H1 (cell line): Measurements from ENCODE around the gene GNA12. TPM values are rescaled to one million over a fixed set of nuclear protein-coding genes. Genes with fewer than 3 reads are reported as not detected.

ENCODE experiments used
- CTCF ChIA-PET: fragments of 300-600 bp; sonication (Branson Sonifier 250); formaldehyde crosslinking; loops from one replicate; lab custom pipeline; 2021; ENCODE audit not compliant: partially characterized antibody; lab: Charles Lee
- POLR2A ChIA-PET: fragments of 300-600 bp; sonication (Branson Sonifier 250); formaldehyde crosslinking; loops from one replicate; lab custom pipeline; 2021; ENCODE audit warnings: inconsistent platforms; ENCODE audit not compliant: partially characterized antibody; lab: Charles Lee
- DNase-seq, 2 experiments: peaks; one replicate each; pipeline versions ENCODE4 v3.0.0 to v3.0.0-alpha.2; 2010 to 2022; ENCODE audit warnings: low spot score in 2 of 2, low read depth in 1 of 2, mixed read lengths in 1 of 2
- FAIRE-seq: peaks from 2 replicates; lab custom pipeline; 2011; peaks lifted over from hg19 to GRCh38; lab: Jason Lieb, UNC
- H2AFZ ChIP-seq: 2 replicates; pipeline ENCODE4 v1.8.1; 2012; ENCODE audit warnings: low read length, inconsistent platforms
- H2AK5ac ChIP-seq: 2 replicates; pipeline ENCODE4 v1.6.1; 2013; ENCODE audit warnings: low read depth, low read length
- H2BK120ac ChIP-seq: replicated peaks from 2 replicates; pipeline ENCODE3; 2013; ENCODE audit warnings: low read depth, low read length, inconsistent platforms
- H2BK12ac ChIP-seq: 2 replicates; pipeline ENCODE4 v1.6.1; 2013; ENCODE audit warnings: low read depth, low read length
- H2BK15ac ChIP-seq: 2 replicates; pipeline ENCODE4 v1.6.1; 2013; ENCODE audit warnings: low read length
- H2BK20ac ChIP-seq: 2 replicates; pipeline ENCODE4 v1.6.1; 2013; ENCODE audit warnings: low read length
- H2BK5ac ChIP-seq: 2 replicates; pipeline ENCODE4 v1.6.1; 2013; ENCODE audit warnings: low read depth, low read length
- H3K14ac ChIP-seq: 2 replicates; pipeline ENCODE4 v1.6.1; 2013; ENCODE audit warnings: inconsistent platforms; ENCODE audit not compliant: insufficient read length
- H3K18ac ChIP-seq: 2 replicates; pipeline ENCODE4 v1.6.1; 2013; ENCODE audit warnings: low read length; ENCODE audit errors: extremely low read depth
- H3K23ac ChIP-seq: 2 replicates; pipeline ENCODE4 v1.6.1; 2013; ENCODE audit warnings: inconsistent platforms; ENCODE audit not compliant: insufficient read length
- H3K23me2 ChIP-seq: 2 replicates; pipeline ENCODE4 v1.6.1; 2013; ENCODE audit warnings: low read depth, low read length
- H3K27ac ChIP-seq: 2 replicates; pipeline ENCODE4 v1.6.1; 2011; ENCODE audit warnings: low read depth, low read length, inconsistent platforms
- H3K27me3 ChIP-seq, 4 experiments: replicated peaks in 1 of 4; 1 replicate in 1 of 4; 2 replicates in 3 of 4; pipeline versions ENCODE4 v1.6.1 to v1.8.1; 2011 to 2013; ENCODE audit warnings: low read length in 3 of 4, mild to moderate bottlenecking in 3 of 4, inconsistent platforms in 2 of 4, mixed read lengths in 2 of 4, moderate library complexity in 1 of 4; ENCODE audit not compliant: control insufficient read depth in 3 of 4, insufficient read depth in 3 of 4; ENCODE audit errors: extremely low read depth in 1 of 4
- H3K36me3 ChIP-seq, 4 experiments: 2 replicates each; pipeline versions ENCODE4 v1.6.1 to v1.8.1; 2011 to 2013; ENCODE audit warnings: mild to moderate bottlenecking in 4 of 4, low read length in 3 of 4, moderate library complexity in 2 of 4, control low read depth in 1 of 4, inconsistent platforms in 1 of 4; ENCODE audit not compliant: insufficient read depth in 4 of 4, control insufficient read depth in 2 of 4
- H3K4ac ChIP-seq: replicated peaks from 2 replicates; pipeline ENCODE3; 2013; ENCODE audit warnings: low read length, low read depth, mixed read lengths, inconsistent platforms; ENCODE audit not compliant: insufficient read length
- H3K4me1 ChIP-seq, 4 experiments: replicated peaks in 1 of 4; 1 replicate in 1 of 4; 2 replicates in 3 of 4; pipeline versions ENCODE4 v1.6.1 to v1.8.1; 2011 to 2013; ENCODE audit warnings: low read length in 3 of 4, inconsistent platforms in 2 of 4, mixed read lengths in 1 of 4; ENCODE audit not compliant: insufficient read depth in 4 of 4, control insufficient read depth in 3 of 4
- H3K4me2 ChIP-seq, 2 experiments: 2 replicates each; pipeline versions ENCODE4 v1.6.1 to v1.8.1; 2011 to 2013; ENCODE audit warnings: low read depth in 2 of 2, low read length in 2 of 2, control low read depth in 1 of 2, inconsistent platforms in 1 of 2, mild to moderate bottlenecking in 1 of 2; ENCODE audit not compliant: insufficient read depth in 1 of 2
- H3K4me3 ChIP-seq, 4 experiments: fragments of 200-600, 300-600 bp in 1 of 4; sonication (generic), shearing (Covaris generic), sonication (Bioruptor Twin) in 1 of 4; 2 replicates each; pipeline versions ENCODE4 v1.5.1 to v1.8.1; 2011 to 2016; ENCODE audit warnings: low read length in 4 of 4, low read depth in 3 of 4, control low read depth in 2 of 4, inconsistent platforms in 2 of 4, mild to moderate bottlenecking in 2 of 4, mixed read lengths in 1 of 4, moderate library complexity in 1 of 4; ENCODE audit not compliant: insufficient read depth in 2 of 4; ENCODE audit errors: extremely low read depth in 1 of 4
- H3K56ac ChIP-seq: replicated peaks from 2 replicates; pipeline ENCODE3; 2013; ENCODE audit warnings: low read depth, mild to moderate bottlenecking, mixed read lengths, low read length, inconsistent platforms; ENCODE audit not compliant: insufficient read length
- H3K79me1 ChIP-seq: 2 replicates; pipeline ENCODE4 v1.6.1; 2013; ENCODE audit warnings: low read depth, low read length, control low read depth
- H3K79me2 ChIP-seq, 2 experiments: 2 replicates each; pipeline versions ENCODE4 v1.6.1 to v1.8.1; 2012 to 2013; ENCODE audit warnings: low read length in 2 of 2, mild to moderate bottlenecking in 2 of 2, inconsistent platforms in 1 of 2; ENCODE audit not compliant: insufficient read depth in 2 of 2, control insufficient read depth in 1 of 2
- H3K9ac ChIP-seq, 4 experiments: replicated peaks in 1 of 4; 1 replicate in 1 of 4; 2 replicates in 3 of 4; pipeline versions ENCODE4 v1.6.1 to v1.8.1; 2011 to 2013; ENCODE audit warnings: low read depth in 3 of 4, low read length in 3 of 4, control low read depth in 2 of 4, mild to moderate bottlenecking in 2 of 4, moderate library complexity in 2 of 4, inconsistent platforms in 1 of 4; ENCODE audit errors: extremely low read depth in 1 of 4
- H3K9me3 ChIP-seq, 2 experiments: 2 replicates each; pipeline versions ENCODE4 v1.6.1 to v1.8.1; 2012 to 2013; ENCODE audit warnings: mild to moderate bottlenecking in 2 of 2, moderate library complexity in 2 of 2, control low read depth in 1 of 2, inconsistent platforms in 1 of 2, low read depth in 1 of 2, low read length in 1 of 2, mixed read lengths in 1 of 2; ENCODE audit not compliant: insufficient read depth in 2 of 2
- H4K20me1 ChIP-seq, 2 experiments: replicated peaks in 1 of 2; 2 replicates each; pipeline versions ENCODE3 to v1.8.1; 2011 to 2013; ENCODE audit warnings: inconsistent platforms in 2 of 2, low read length in 2 of 2, mild to moderate bottlenecking in 1 of 2; ENCODE audit not compliant: insufficient read depth in 2 of 2, control insufficient read depth in 1 of 2
- H4K5ac ChIP-seq: 2 replicates; pipeline ENCODE4 v1.6.1; 2013; ENCODE audit warnings: low read length, low read depth, mixed read lengths, inconsistent platforms; ENCODE audit not compliant: insufficient read length
- H4K8ac ChIP-seq: 2 replicates; pipeline ENCODE4 v1.8.0; 2013; ENCODE audit warnings: mild to moderate bottlenecking, moderate library complexity, low read length, inconsistent platforms; ENCODE audit not compliant: insufficient read depth; ENCODE audit errors: extremely low read depth
- H4K91ac ChIP-seq: replicated peaks from 2 replicates; pipeline ENCODE3; 2013; ENCODE audit warnings: low read length, mixed read lengths, inconsistent platforms; ENCODE audit not compliant: insufficient read length
- BCL11A ChIP-seq, 2 experiments: IDR thresholded peaks; one replicate each; pipeline ENCODE4 v1.6.1; 2011; ENCODE audit warnings: low read depth in 2 of 2, low read length in 2 of 2, mild to moderate bottlenecking in 2 of 2
- CBX8 ChIP-seq: fragments of 300-800, 300-1000 bp; sonication (generic); IDR thresholded peaks from 2 replicates; pipeline ENCODE4 v1.7.1; 2016; ENCODE audit warnings: low read depth, low read length, borderline replicate concordance
- HDAC2 ChIP-seq, 2 experiments: fragments of 300-600 bp in 1 of 2; sonication (generic) in 1 of 2; IDR thresholded peaks; 2 replicates each; pipeline ENCODE4 v1.6.1; 2011 to 2012; ENCODE audit warnings: low read depth in 2 of 2, low read length in 2 of 2, mild to moderate bottlenecking in 2 of 2, moderate library complexity in 2 of 2, borderline replicate concordance in 1 of 2, inconsistent platforms in 1 of 2
- HDAC6 ChIP-seq: IDR thresholded peaks from one replicate; pipeline ENCODE4 v1.7.1; 2012; ENCODE audit warnings: low read depth, mild to moderate bottlenecking, inconsistent platforms, low read length, moderate library complexity
- MAX ChIP-seq: IDR thresholded peaks from 2 replicates; pipeline ENCODE4 v1.6.1; 2012; ENCODE audit warnings: inconsistent platforms
- NRF1 ChIP-seq: IDR thresholded peaks from 2 replicates; pipeline ENCODE4 v1.6.1; 2011; ENCODE audit warnings: mild to moderate bottlenecking, low read depth, low read length, improper control_type of control experiment
- RAD21 ChIP-seq, 2 experiments: IDR thresholded peaks in 1 of 2; conservative IDR thresholded peaks in 1 of 2; 2 replicates each; pipeline ENCODE4 v1.6.1; 2011; ENCODE audit warnings: low read depth in 2 of 2, low read length in 2 of 2, improper control_type of control experiment in 1 of 2, inconsistent platforms in 1 of 2, mild to moderate bottlenecking in 1 of 2, moderate library complexity in 1 of 2
- SP4 ChIP-seq: IDR thresholded peaks from 2 replicates; pipeline ENCODE4 v1.6.1; 2012; ENCODE audit warnings: low read length, inconsistent platforms
- SUZ12 ChIP-seq: fragments of 200-600 bp; sonication (generic); IDR thresholded peaks from 2 replicates; pipeline ENCODE4 v1.6.1; 2012; ENCODE audit warnings: mild to moderate bottlenecking, inconsistent platforms, low read length, moderate library complexity, mixed read lengths
- USF2 ChIP-seq: IDR thresholded peaks from 2 replicates; pipeline ENCODE4 v1.6.1; 2011; ENCODE audit warnings: low read length, improper control_type of control experiment
- WGBS, 2 experiments: shearing (Covaris generic) in 1 of 2; methylation state at CpG; one replicate each; pipeline versions ENCODE4 v1.1.6 to v1.1.7; 2013 to 2015; ENCODE audit warnings: low lambda C conversion rate in 2 of 2, mixed read lengths in 2 of 2, inconsistent platforms in 1 of 2, low coverage in 1 of 2, missing lambda C conversion rate in 1 of 2; ENCODE audit not compliant: insufficient replicate concordance in 2 of 2, insufficient coverage in 1 of 2, insufficient read length in 1 of 2; ENCODE audit errors: extremely low coverage in 1 of 2, missing lambda C conversion rate in 1 of 2; 5-methylcytosine and 5-hydroxymethylcytosine counted together
- polyA plus RNA-seq, 7 experiments: library from polyadenylated mRNA; depleted of rRNA in 3 of 7; stranded (reverse) in 5 of 7; unstranded in 2 of 7; fragments of >200 nt in 5 of 7; fragments of 200-250 nt in 2 of 7; gene quantifications; 1 replicate in 5 of 7; 2 replicates in 1 of 7; 4 replicates in 1 of 7; pipeline versions ENCODE4 v1.2.1 to v1.2.3, GENCODE V29; 2011 to 2013; ENCODE audit warnings: missing spikeins in 2 of 7, mixed read lengths in 2 of 7
- total RNA-seq: library from RNA; stranded (reverse); fragmentation: NEBNext Ultra II Directional; extraction: Animal tissue kit (Norgen Biotek cat#: 25700); gene quantifications from 2 replicates; pipeline ENCODE4 v1.2.1, GENCODE V29; 2021

Gene GNA12
- total and polyA plus RNA-seq, 2 of the 8 experiments (the other 6 are each of a cell fraction or from before 2014, with no cell fraction given), result 96.5 to 109 TPM

GRCh38 chr7:2830609-2831376 lies 13.3 kb downstream of the GNA12 start:
- no peak overlapping the region for H2BK20ac ChIP-seq
- no peak overlapping the region for H4K91ac ChIP-seq
- no peak overlapping the region for H3K4me2 ChIP-seq
- H3K23ac ChIP-seq, result no peak overlapping the region
- H3K4ac ChIP-seq, result no peak overlapping the region
- no peak overlapping the region for H2AK5ac ChIP-seq
- WGBS, 2 experiments, result 92% methylated on average over 8 of the region's 8 CpGs; no CpG with 5 or more reads in 1 of the 2 experiments
- H3K27me3 ChIP-seq, result no peaks in the 10 kb centered on the region
- no peaks in the 10 kb centered on the region for H3K9me3 ChIP-seq
- peaks cover 3 to 24% (median 8%) of the 10 kb centered on the region in 4 experiments; a peak in 6 of 7 replicates for H3K4me1 ChIP-seq
- no peaks in the 10 kb centered on the region for H3K23me2 ChIP-seq
- H3K14ac ChIP-seq, result no peak overlapping the region
- no peak overlapping the region for H2AFZ ChIP-seq
- H2BK5ac ChIP-seq, result no peak overlapping the region
- no peak for FAIRE-seq
- H4K8ac ChIP-seq, result no peak overlapping the region
- H4K5ac ChIP-seq, result no peak overlapping the region
- H3K9ac ChIP-seq, result no peak overlapping the region
- H4K20me1 ChIP-seq, result peaks cover 11 to 13% of the 10 kb centered on the region in 2 experiments
- H3K79me1 ChIP-seq, result peaks cover 42% of the 10 kb centered on the region
- DNase-seq, result no peak
- no peak overlapping the region for H3K18ac ChIP-seq
- H3K36me3 ChIP-seq, result peaks cover 0 to 13% (median 5%) of the 10 kb centered on the region in 4 experiments; a peak in 4 of 8 replicates
- H3K56ac ChIP-seq, result no peak overlapping the region
- no peak overlapping the region for H2BK120ac ChIP-seq
- ChIA-PET CTCF (interaction anchor here (0.7 kb wide), 1 partner anchor 24 kb away, joined by 3 read pairs; no protein-coding TSS in a partner anchor), POLR2A (interaction anchor here (1.0 to 1.5 kb wide), 3 partner anchors 9 to 34 kb away, joined by 3 read pairs; no protein-coding TSS in a partner anchor)
- no peak overlapping the region for H3K4me3 ChIP-seq
- H2BK12ac ChIP-seq, result no peak overlapping the region
- peaks cover 31 to 94% of the 10 kb centered on the region in 2 experiments for H3K79me2 ChIP-seq
- no peak overlapping the region for H3K27ac ChIP-seq
- no peak overlapping the region for H2BK15ac ChIP-seq
- TF ChIP-seq RAD21 (IDR thresholded peaks at IDR 0.05 in 1 of 2, conservative IDR thresholded peaks at IDR 0.05 in 1 of 2; ENCODE audit: low read depth in 2 of 2, low read length in 2 of 2) (no peak), SUZ12 (no peak), CBX8 (no peak), BCL11A (IDR thresholded peaks at IDR 0.05; ENCODE audit: low read depth in 2 of 2, low read length in 2 of 2) (no peak), MAX (no peak), SP4 (no peak), HDAC6 (no peak), NRF1 (no peak), USF2 (no peak), HDAC2 (IDR thresholded peaks at IDR 0.05; ENCODE audit: borderline replicate concordance in 1 of 2, low read depth in 2 of 2, low read length in 2 of 2) (no peak)
